ENCODE data around the gene TRERF1.

Gene TRERF1

GRCh38 chr6:42236030-42236429 lies 215.7 kb downstream of the TRERF1 start:
- no peak overlapping the region for H3K4me2 ChIP-seq (ENCODE audit: low read depth, low read length, poor library complexity, severe bottlenecking)
- H3K4me3 ChIP-seq (ENCODE audit: insufficient read depth, low read length, poor library complexity, severe bottlenecking) = no peak overlapping the region
- no peaks in the 10 kb centered on the region for H4K20me1 ChIP-seq (ENCODE audit: low read depth, low read length)
- H3K27ac ChIP-seq (ENCODE audit: low read depth, low read length) = no peak overlapping the region
- TF ChIP-seq EZH2phosphoT487 (conservative IDR thresholded peaks at IDR 0.05; ENCODE audit: low read length) = no peak
- TF ChIP-seq, protein P1, sequence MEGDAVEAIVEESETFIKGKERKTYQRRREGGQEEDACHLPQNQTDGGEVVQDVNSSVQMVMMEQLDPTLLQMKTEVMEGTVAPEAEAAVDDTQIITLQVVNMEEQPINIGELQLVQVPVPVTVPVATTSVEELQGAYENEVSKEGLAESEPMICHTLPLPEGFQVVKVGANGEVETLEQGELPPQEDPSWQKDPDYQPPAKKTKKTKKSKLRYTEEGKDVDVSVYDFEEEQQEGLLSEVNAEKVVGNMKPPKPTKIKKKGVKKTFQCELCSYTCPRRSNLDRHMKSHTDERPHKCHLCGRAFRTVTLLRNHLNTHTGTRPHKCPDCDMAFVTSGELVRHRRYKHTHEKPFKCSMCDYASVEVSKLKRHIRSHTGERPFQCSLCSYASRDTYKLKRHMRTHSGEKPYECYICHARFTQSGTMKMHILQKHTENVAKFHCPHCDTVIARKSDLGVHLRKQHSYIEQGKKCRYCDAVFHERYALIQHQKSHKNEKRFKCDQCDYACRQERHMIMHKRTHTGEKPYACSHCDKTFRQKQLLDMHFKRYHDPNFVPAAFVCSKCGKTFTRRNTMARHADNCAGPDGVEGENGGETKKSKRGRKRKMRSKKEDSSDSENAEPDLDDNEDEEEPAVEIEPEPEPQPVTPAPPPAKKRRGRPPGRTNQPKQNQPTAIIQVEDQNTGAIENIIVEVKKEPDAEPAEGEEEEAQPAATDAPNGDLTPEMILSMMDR (IDR thresholded peaks at IDR 0.05; ENCODE audit: insufficient read depth, low read length, poor library complexity, severe bottlenecking) = no peak
- no peak overlapping the region for H3K9ac ChIP-seq (ENCODE audit: low read length)
- H3F3A ChIP-seq (ENCODE audit: insufficient read depth) = no peaks in the 10 kb centered on the region
- no peak overlapping the region for H2AFZ ChIP-seq (ENCODE audit: low read depth, low read length, severe bottlenecking)
- H3K27me3 ChIP-seq (ENCODE audit: low read length) = no peaks in the 10 kb centered on the region
- H3K36me3 ChIP-seq (ENCODE audit: low read length) = no peaks in the 10 kb centered on the region
- H3K9me2 ChIP-seq (replicated peaks; ENCODE audit: insufficient read depth, low read length) = no peaks in the 10 kb centered on the region
- no peaks in the 10 kb centered on the region for H3K9me3 ChIP-seq (ENCODE audit: insufficient read depth, low read length)
- no peaks in the 10 kb centered on the region for H3K79me2 ChIP-seq (ENCODE audit: insufficient read depth, low read length)

DNA sequence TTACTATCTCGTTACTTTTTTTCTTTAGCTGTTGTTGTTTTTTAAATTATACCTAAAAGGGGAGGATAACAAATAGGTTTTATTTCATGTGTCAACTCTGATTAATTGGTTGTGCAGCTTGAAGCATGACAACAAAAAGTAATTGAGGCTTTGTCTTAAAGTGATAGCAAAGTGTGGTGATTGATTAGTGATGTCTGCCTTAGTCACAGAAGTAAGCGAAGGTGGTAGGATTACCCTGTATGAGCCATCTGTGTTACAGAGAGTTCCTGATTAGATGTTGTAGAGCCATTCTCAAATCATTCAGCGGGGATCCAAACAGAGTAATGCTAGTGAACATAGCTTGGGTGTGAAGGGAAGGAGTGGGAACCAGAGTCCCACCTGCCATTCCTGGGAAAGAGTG lies 219.7 kb downstream of the TRERF1 start:
- Histone ChIP-seq H3K9ac (ENCODE audit: low read length) (no peak overlapping the region), H3K4me3 (ENCODE audit: insufficient read depth, low read length, poor library complexity, severe bottlenecking) (no peak overlapping the region), H2AFZ (ENCODE audit: low read depth, low read length, severe bottlenecking) (no peak overlapping the region), H3K27me3 (ENCODE audit: low read length) (no peaks in the 10 kb centered on the region), H3F3A (ENCODE audit: insufficient read depth) (no peaks in the 10 kb centered on the region), H4K20me1 (ENCODE audit: low read depth, low read length) (no peaks in the 10 kb centered on the region), H3K9me3 (ENCODE audit: insufficient read depth, low read length) (no peaks in the 10 kb centered on the region), H3K79me2 (ENCODE audit: insufficient read depth, low read length) (no peaks in the 10 kb centered on the region), H3K36me3 (ENCODE audit: low read length) (no peaks in the 10 kb centered on the region), H3K4me2 (ENCODE audit: low read depth, low read length, poor library complexity, severe bottlenecking) (no peak overlapping the region), H3K27ac (ENCODE audit: low read depth, low read length) (no peak overlapping the region), H3K9me2 (replicated peaks; ENCODE audit: insufficient read depth, low read length) (no peaks in the 10 kb centered on the region)
- TF ChIP-seq, protein P1 (IDR thresholded peaks at IDR 0.05; ENCODE audit: insufficient read depth, low read length, poor library complexity, severe bottlenecking) = no peak
- TF ChIP-seq EZH2phosphoT487 (conservative IDR thresholded peaks at IDR 0.05; ENCODE audit: low read length) = no peak

- no peak overlapping the region for H3K9ac ChIP-seq (ENCODE audit: low read length)
- no peaks in the 10 kb centered on the region for H3K9me3 ChIP-seq (ENCODE audit: insufficient read depth, low read length)
- TF ChIP-seq EZH2phosphoT487 (conservative IDR thresholded peaks at IDR 0.05; ENCODE audit: low read length) = no peak
- TF ChIP-seq, protein P1 (IDR thresholded peaks at IDR 0.05; ENCODE audit: insufficient read depth, low read length, poor library complexity, severe bottlenecking) = peak; percentile 55
- H3K36me3 ChIP-seq (ENCODE audit: low read length) = no peaks in the 10 kb centered on the region
- H3K4me2 ChIP-seq (ENCODE audit: low read depth, low read length, poor library complexity, severe bottlenecking) = no peak overlapping the region
- no peaks in the 10 kb centered on the region for H4K20me1 ChIP-seq (ENCODE audit: low read depth, low read length)
- H3K27me3 ChIP-seq (ENCODE audit: low read length) = no peaks in the 10 kb centered on the region
- no peak overlapping the region for H2AFZ ChIP-seq (ENCODE audit: low read depth, low read length, severe bottlenecking)
- no peaks in the 10 kb centered on the region for H3K9me2 ChIP-seq (replicated peaks; ENCODE audit: insufficient read depth, low read length)
- no peak overlapping the region for H3K27ac ChIP-seq (ENCODE audit: low read depth, low read length)
- H3F3A ChIP-seq (ENCODE audit: insufficient read depth) = no peaks in the 10 kb centered on the region
- H3K4me3 ChIP-seq (ENCODE audit: insufficient read depth, low read length, poor library complexity, severe bottlenecking) = no peak overlapping the region
- H3K79me2 ChIP-seq (ENCODE audit: insufficient read depth, low read length) = no peaks in the 10 kb centered on the region
Measured at GRCh38 chr6:42230345-42231321, 221.1 kb downstream of the TRERF1 start.
